K562 (cell line): ENCODE results near the gene GORASP2. TPM values are rescaled to one million over a fixed set of nuclear protein-coding genes. Genes with fewer than 3 reads are reported as not detected.

Experiments used
- ATAC-seq: fragments of 200-7000 bp; cut with Tn5 transposase; 3 replicates; pipeline ENCODE4 v1.9.1; 2020; ENCODE audit warnings: moderate library complexity
- BruUV-seq: library from RNA; stranded (reverse); fragments of 400-500 nt; replicated peaks from 2 replicates; lab custom pipeline; 2021; lab: Mats Ljungman, UMichigan
- CTCF ChIA-PET: fragments of 300-600 bp; formaldehyde crosslinking; extraction: SDS; loops from one replicate; lab custom pipeline; 2021; ENCODE audit warnings: low intra/inter-chr PET ratio; lab: Yijun Ruan, JAX
- POLR2A ChIA-PET: fragments of 300-600, 350-650 bp; sonication (Branson Sonifier 250); formaldehyde crosslinking; extraction: SDS; loops from one replicate; lab custom pipeline; 2021; ENCODE audit warnings: antibody characterized with exemption, inconsistent platforms; lab: Yijun Ruan, JAX
- DNase-seq, 4 experiments: peaks; one replicate each; pipeline versions ENCODE4 v3.0.0 to v3.0.0-alpha.2; 2011 to 2018; ENCODE audit warnings: low spot score in 3 of 4, mixed read lengths in 3 of 4; ENCODE audit errors: extremely low read depth in 1 of 4
- FAIRE-seq: peaks from 2 replicates; lab custom pipeline; 2011; peaks lifted over from hg19 to GRCh38; lab: Jason Lieb, UNC
- H2AFZ ChIP-seq: 2 replicates; pipeline ENCODE4 v1.6.0; 2011; ENCODE audit warnings: low read depth, low read length, control low read depth, inconsistent platforms
- H3K27ac ChIP-seq: fragments of 200-600 bp; 3 replicates; pipeline ENCODE4 v1.8.0; 2011; ENCODE audit warnings: low read depth, mild to moderate bottlenecking, control low read depth, inconsistent platforms, low read length, moderate library complexity, mixed read lengths; ENCODE audit errors: extremely low read depth
- H3K27me3 ChIP-seq, 2 experiments: fragments of 300-600 bp in 1 of 2; 2 replicates in 1 of 2; 3 replicates in 1 of 2; pipeline versions ENCODE4 v1.6.0 to v1.8.0; 2011; ENCODE audit warnings: inconsistent platforms in 2 of 2, low read length in 2 of 2, mild to moderate bottlenecking in 1 of 2, mixed read lengths in 1 of 2, moderate library complexity in 1 of 2; ENCODE audit not compliant: control insufficient read depth in 2 of 2, insufficient read depth in 2 of 2
- H3K36me3 ChIP-seq: fragments of 300-600 bp; 3 replicates; pipeline ENCODE4 v1.8.0; 2011; ENCODE audit warnings: mild to moderate bottlenecking, low read length, inconsistent platforms; ENCODE audit not compliant: control insufficient read depth, insufficient read depth
- H3K4me1 ChIP-seq, 2 experiments: fragments of 200-600 bp in 1 of 2; replicated peaks in 1 of 2; 2 replicates in 1 of 2; 3 replicates in 1 of 2; pipeline versions ENCODE4 v1.5.1 to v1.8.0; 2011; ENCODE audit warnings: inconsistent platforms in 2 of 2, low read length in 2 of 2, mild to moderate bottlenecking in 1 of 2, mixed read lengths in 1 of 2, moderate library complexity in 1 of 2; ENCODE audit not compliant: control insufficient read depth in 2 of 2, insufficient read depth in 2 of 2
- H3K4me2 ChIP-seq: 2 replicates; pipeline ENCODE4 v1.6.1; 2011; ENCODE audit warnings: low read length, control low read depth, inconsistent platforms, mixed read lengths; ENCODE audit not compliant: insufficient read depth
- H3K4me3 ChIP-seq: fragments of 200-600 bp; sonication (generic), shearing (Covaris generic); 2 replicates; pipeline ENCODE4 v1.5.1; 2016; ENCODE audit warnings: control low read depth, inconsistent platforms
- H3K79me2 ChIP-seq: fragments of 200-600 bp; 3 replicates; pipeline ENCODE4 v1.8.0; 2011; ENCODE audit warnings: low read length, inconsistent platforms; ENCODE audit not compliant: control insufficient read depth, insufficient read depth
- H3K9ac ChIP-seq, 2 experiments: 2 replicates each; pipeline versions ENCODE4 v1.6.0 to v1.6.1; 2011; ENCODE audit warnings: low read depth in 2 of 2, low read length in 2 of 2, control low read depth in 1 of 2, inconsistent platforms in 1 of 2, mild to moderate bottlenecking in 1 of 2, mixed read lengths in 1 of 2; ENCODE audit not compliant: insufficient read depth in 1 of 2
- H3K9me1 ChIP-seq: one replicate; pipeline ENCODE4 v1.6.0; 2011; ENCODE audit warnings: inconsistent platforms, mild to moderate bottlenecking, low read length, moderate library complexity; ENCODE audit not compliant: control insufficient read depth, insufficient read depth
- H3K9me3 ChIP-seq: replicated peaks from 2 replicates; pipeline ENCODE4 v1.5.1; 2011; ENCODE audit warnings: low read depth, low read length, inconsistent platforms; ENCODE audit not compliant: control insufficient read depth, insufficient read depth
- H4K20me1 ChIP-seq: replicated peaks from 2 replicates; pipeline ENCODE4 v1.6.1; 2011; ENCODE audit warnings: low read length, inconsistent platforms, mixed read lengths; ENCODE audit not compliant: control insufficient read depth, insufficient read depth
- GATAD2A ChIP-seq: fragments of 450-650 bp; IDR thresholded peaks from 2 replicates; pipeline ENCODE4 v1.6.1; 2017
- KDM1A ChIP-seq, 2 experiments: fragments of 450-650 bp; IDR thresholded peaks; 2 replicates each; pipeline ENCODE4 v1.6.1; 2016; ENCODE audit warnings: mild to moderate bottlenecking in 2 of 2
- KDM4B ChIP-seq, 2 experiments: fragments of 450-650 bp in 1 of 2; sonication (generic) in 1 of 2; IDR thresholded peaks; 2 replicates each; pipeline ENCODE4 v1.6.1; 2016 to 2017; ENCODE audit warnings: borderline replicate concordance in 2 of 2, antibody characterized with exemption in 1 of 2, low read depth in 1 of 2, mild to moderate bottlenecking in 1 of 2
- MYNN ChIP-seq, 2 experiments: sonication (generic); formaldehyde crosslinking in 1 of 2; IDR thresholded peaks; 2 replicates each; pipeline versions ENCODE4 v1.5.0 to v1.6.1; 2016 to 2020; ENCODE audit warnings: antibody characterized with exemption in 1 of 2, missing genetic modification reagents in 1 of 2
- PCBP1 ChIP-seq: fragments of 200-400 bp; formaldehyde crosslinking; IDR thresholded peaks from 2 replicates; pipeline ENCODE4 v1.6.1; 2018; ENCODE audit warnings: mild to moderate bottlenecking, low read depth, low read length; ENCODE audit not compliant: poor library complexity, severe bottlenecking
- PCBP2 ChIP-seq: fragments of 200-400 bp; formaldehyde crosslinking; IDR thresholded peaks from 2 replicates; pipeline ENCODE4 v1.6.1; 2018; ENCODE audit warnings: low read length, low read depth, mild to moderate bottlenecking, moderate library complexity; ENCODE audit not compliant: poor library complexity, severe bottlenecking
- RFX1 ChIP-seq: fragments of 450-650 bp; IDR thresholded peaks from 2 replicates; pipeline ENCODE4 v1.6.1; 2016; ENCODE audit warnings: mild to moderate bottlenecking, moderate library complexity
- TBL1XR1 ChIP-seq, 2 experiments: IDR thresholded peaks; 2 replicates each; pipeline ENCODE4 v1.6.1; 2012; ENCODE audit warnings: improper control_type of control experiment in 2 of 2, low read length in 2 of 2, mild to moderate bottlenecking in 1 of 2
- ZBTB1 ChIP-seq: sonication (generic); formaldehyde crosslinking; IDR thresholded peaks from 2 replicates; pipeline ENCODE4 v1.8.1; 2023; ENCODE audit warnings: missing genetic modification reagents, low read depth, mild to moderate bottlenecking, borderline replicate concordance
- ZNF696 ChIP-seq: fragments of 250-450 bp; sonication (Bioruptor Pico); conservative IDR thresholded peaks from 2 replicates; pipeline ENCODE4 v1.4.0; 2020; ENCODE audit warnings: mild to moderate bottlenecking, moderate library complexity
- WGBS: fragments of 100-300 bp; shearing (Covaris generic); methylation state at CpG from one replicate; pipeline ENCODE4 v1.1.6; 2016; ENCODE audit warnings: low coverage, mixed read lengths; ENCODE audit not compliant: insufficient coverage; ENCODE audit errors: missing lambda C conversion rate; 5-methylcytosine and 5-hydroxymethylcytosine counted together
- in situ Hi-C: fragments of 300-500 bp; cut with MboI; formaldehyde crosslinking; loops from 4 replicates; pipeline ENCODE4 v1.15.0; 2018; ENCODE audit warnings: inconsistent platforms, mixed read lengths
- intact Hi-C: fragments of 100-400 bp; cut with micrococcal nuclease; formaldehyde crosslinking; loops from 2 replicates; pipeline ENCODE4 v1.14.2; 2022
- polyA plus RNA-seq, 8 experiments: library from polyadenylated mRNA; depleted of rRNA in 4 of 8; stranded (reverse) in 5 of 8; unstranded in 3 of 8; fragments of >200 nt; fragmentation: Nextera tagmentation in 2 of 8; fragmentation: Illumina TruSeq in 1 of 8; extraction: Ambion mirVana in 2 of 8; extraction: Trizol in 1 of 8; gene quantifications; 2 replicates each; pipeline versions ENCODE4 v1.2.1 to v1.2.3, GENCODE V29; 2011 to 2014; ENCODE audit warnings: inconsistent platforms in 1 of 8, missing spikeins in 1 of 8
- total RNA-seq, 7 experiments: library from RNA; depleted of rRNA in 6 of 7; stranded (reverse); fragments of >200 nt in 6 of 7; fragmentation: Illumina TruSeq in 2 of 7; extraction: Trizol in 2 of 7; gene quantifications; 2 replicates each; pipeline versions ENCODE4 v1.2.1 to v1.2.3, GENCODE V29; 2011 to 2021; ENCODE audit warnings: low replicate concordance in 1 of 7

GORASP2 gene
- total and polyA plus RNA-seq, 9 of the 15 experiments (the other 6 are each of a cell fraction or from before 2014, with no cell fraction given), result 27.4 to 180 (median 59.6) TPM

DNA sequence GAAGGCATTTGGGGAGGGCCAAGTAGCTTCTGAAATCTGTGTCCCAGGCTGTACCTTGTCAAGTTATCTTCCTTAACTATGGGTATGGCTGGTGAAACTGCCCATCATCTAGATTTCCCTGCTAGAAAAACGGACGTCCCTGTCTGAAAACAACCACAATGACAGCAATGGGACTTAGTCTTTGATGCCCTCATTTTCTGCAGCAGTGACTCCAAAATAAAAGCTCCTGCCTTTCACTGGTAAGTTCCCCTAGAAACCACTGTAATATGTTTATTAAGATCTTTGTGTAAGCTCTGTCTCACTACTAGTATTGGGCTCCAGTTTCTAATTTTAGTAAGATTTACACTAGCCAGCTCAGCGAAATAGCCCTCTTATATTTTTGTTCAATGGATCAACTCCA, 47.2 kb upstream of the GORASP2 start:
- 0% methylated on average over 3 of the region's 3 CpGs for WGBS
- no peak overlapping the region for H3K4me3 ChIP-seq
- CTCF ChIA-PET, result no interaction called here
- H4K20me1 ChIP-seq, result no peaks in the 10 kb centered on the region
- H3K9me3 ChIP-seq, result no peaks in the 10 kb centered on the region
- H3K27me3 ChIP-seq, result peaks cover 32 to 41% of the 10 kb centered on the region in 2 experiments; a peak in 4 of 5 replicates
- no peaks in the 10 kb centered on the region for H3K4me1 ChIP-seq
- H3K27ac ChIP-seq, result no peak overlapping the region
- DNase-seq (no peak), ATAC-seq (no peak), FAIRE-seq (no peak)
- TF ChIP-seq RFX1, result peak; percentile 20; the same call in 1 of the 2 replicates
- peak; percentile 93 for TF ChIP-seq MYNN (IDR thresholded peaks at IDR 0.05)
- peak; percentile 80 for TF ChIP-seq MYNN (CRISPR knock-in tag; IDR thresholded peaks at IDR 0.05)
- no peak for TF ChIP-seq KDM1A (IDR thresholded peaks at IDR 0.05)
- H2AFZ ChIP-seq, result no peak overlapping the region
- H3K9me1 ChIP-seq, result no peaks in the 10 kb centered on the region
- POLR2A ChIA-PET, result interaction anchor here (0.6 to 0.7 kb wide), 2 partner anchors 15 to 18 kb away, joined by 3 read pairs; no protein-coding TSS in a partner anchor
- no peak overlapping the region for H3K4me2 ChIP-seq
- no peaks in the 10 kb centered on the region for H3K79me2 ChIP-seq
- in situ Hi-C loops (no loop called here), intact Hi-C loops (loop anchor here (1.0 kb wide), 1 partner anchor 11 kb away; no protein-coding TSS in a partner anchor)
- no peaks in the 10 kb centered on the region for H3K36me3 ChIP-seq
- BruUV-seq, result no TSS peak
- H3K9ac ChIP-seq, result no peak overlapping the region

DNA sequence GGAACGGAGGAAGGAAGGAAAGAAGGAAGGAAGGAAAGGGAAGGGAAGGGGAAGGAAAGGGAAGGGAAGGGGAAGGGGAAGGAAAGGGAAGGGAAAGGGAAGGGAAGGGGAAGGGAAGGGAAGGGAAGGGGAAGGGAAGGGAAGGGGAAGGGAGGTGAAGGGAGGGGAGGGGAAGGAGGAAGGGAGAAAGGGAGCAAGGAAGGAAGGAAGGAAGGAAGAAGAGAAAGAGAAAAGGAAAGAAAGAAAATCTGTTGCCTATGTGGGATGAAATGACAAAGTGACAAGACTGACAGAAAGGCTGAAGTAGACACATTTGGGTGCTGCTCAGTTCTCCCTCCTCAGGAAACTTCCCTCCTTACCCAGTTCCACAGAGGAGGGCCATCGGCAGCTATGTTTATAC, 46.3 kb upstream of the GORASP2 start:
- POLR2A ChIA-PET, result interaction anchor here (0.5 kb wide), 1 partner anchor 128 kb away, joined by 3 read pairs; no protein-coding TSS in a partner anchor
- H3K27ac ChIP-seq, result no peak overlapping the region
- CTCF ChIA-PET, result no interaction called here
- TF ChIP-seq PCBP1 (peak; percentile 84), PCBP2 (peak; percentile 61), KDM4B (IDR thresholded peaks at IDR 0.05; ENCODE audit: borderline replicate concordance in 2 of 2, low read depth in 1 of 2) (no peak), GATAD2A (no peak), ZBTB1 (CRISPR knock-in tag) (no peak), TBL1XR1 (IDR thresholded peaks at IDR 0.05; ENCODE audit: low read length in 2 of 2) (no peak), ZNF696 (no peak)
- TF ChIP-seq, all 486 proteins: peak for 2
- H3K4me3 ChIP-seq, result no peak overlapping the region
- H3K4me2 ChIP-seq, result no peak overlapping the region
- no peaks in the 10 kb centered on the region for H3K9me1 ChIP-seq
- no peak overlapping the region for H2AFZ ChIP-seq
- intact Hi-C loops, result loop anchor here (1.0 kb wide), 1 partner anchor 11 kb away; no protein-coding TSS in a partner anchor
- no peaks in the 10 kb centered on the region for H4K20me1 ChIP-seq
- no peaks in the 10 kb centered on the region for H3K36me3 ChIP-seq
- in situ Hi-C loops, result no loop called here
- no peak for DNase-seq
- H3K27me3 ChIP-seq, result peaks cover 29 to 35% of the 10 kb centered on the region in 2 experiments; a peak in 4 of 5 replicates
- no peak overlapping the region for H3K9ac ChIP-seq
- no peaks in the 10 kb centered on the region for H3K79me2 ChIP-seq
- no peak for ATAC-seq
- no peak for FAIRE-seq
- no peaks in the 10 kb centered on the region for H3K4me1 ChIP-seq
- no TSS peak for BruUV-seq
- no peaks in the 10 kb centered on the region for H3K9me3 ChIP-seq
- WGBS, result 4% methylated on average over 2 of the region's 2 CpGs
